Stimulated activated CD8-positive, alpha-beta memory T cell treated with anti-CD3 and anti-CD28 coated beads, Interleukin-12 subunit alpha, Interleukin-12 subunit beta, amount 100 ng/mL, for 4 hours (primary cell): Measurements from ENCODE around the gene ST6GALNAC4.
"Not testable (repeated sequence)": the region's sequence is repeated elsewhere in the genome, so short reads cannot be mapped to it uniquely, and the experiment has no call there.

Experiments
- DNase-seq: peaks from one replicate; pipeline ENCODE4 v3.0.0-alpha.2; 2020; ENCODE audit warnings: low read depth

ST6GALNAC4 gene

DNA sequence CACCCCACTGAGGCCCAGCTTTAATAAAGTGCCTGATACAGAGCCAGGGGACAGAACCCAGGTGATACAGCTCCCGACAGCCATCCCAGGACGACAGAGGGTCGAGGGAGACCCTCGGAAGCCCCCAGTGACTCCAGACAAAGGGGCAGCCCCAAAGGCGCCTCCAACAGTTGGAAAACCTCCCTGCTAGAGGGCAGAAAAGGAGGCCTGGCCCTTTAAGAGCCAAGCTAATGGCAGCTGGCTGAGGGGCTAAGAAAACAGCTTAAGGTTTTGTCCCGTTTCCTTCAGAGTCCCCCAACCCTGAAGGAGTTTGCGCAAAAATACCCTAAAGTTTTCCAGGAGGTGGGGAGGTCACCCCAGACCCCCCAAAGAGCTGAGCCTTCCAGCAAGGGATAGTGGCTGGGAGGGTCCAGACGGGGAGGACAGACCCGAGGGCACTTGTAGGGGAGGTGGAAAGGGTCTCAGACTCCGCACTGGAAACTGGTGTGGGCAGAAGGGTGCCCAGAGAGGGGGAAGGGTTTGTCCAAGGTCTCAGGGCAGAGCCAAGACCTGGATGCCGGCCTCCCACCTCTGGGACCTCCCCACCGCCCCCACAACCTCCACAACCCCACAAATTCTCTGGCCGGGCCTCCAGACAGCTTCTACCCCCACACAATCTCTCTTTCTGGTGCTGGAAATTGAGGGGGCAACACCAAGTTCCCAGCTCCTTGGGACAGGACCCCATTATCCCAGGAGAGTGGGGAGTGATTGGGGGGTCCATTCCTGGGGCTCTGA lies 31.1 kb downstream of the ST6GALNAC4 start:
- DNase-seq: no peak

DNA sequence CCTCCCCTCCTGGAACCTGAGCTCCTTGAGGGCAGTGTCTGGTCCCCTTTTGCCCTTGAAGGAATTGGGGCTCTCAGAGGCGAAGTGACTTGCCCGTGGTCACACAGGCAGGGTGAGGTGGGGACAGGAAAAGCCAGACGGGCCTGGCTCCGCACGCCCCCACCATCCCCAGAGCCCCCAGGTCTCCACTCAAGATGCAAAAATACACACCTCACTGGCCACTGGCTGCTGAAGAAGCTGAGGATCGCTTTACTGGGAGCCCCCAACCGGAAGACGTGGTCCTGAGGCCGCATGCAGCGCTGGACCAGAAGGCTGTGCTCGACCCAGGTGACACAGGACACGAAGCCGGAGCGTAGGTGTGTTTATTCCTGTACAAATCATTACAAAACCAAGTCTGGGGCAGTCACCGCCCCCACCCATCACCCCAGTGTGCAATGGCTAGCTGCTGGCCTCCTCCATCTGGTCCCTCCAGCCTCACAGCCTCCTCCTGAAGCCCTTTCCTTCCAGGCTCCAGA lies 31.8 kb downstream of the ST6GALNAC4 start:
- DNase-seq: no peak

DNA sequence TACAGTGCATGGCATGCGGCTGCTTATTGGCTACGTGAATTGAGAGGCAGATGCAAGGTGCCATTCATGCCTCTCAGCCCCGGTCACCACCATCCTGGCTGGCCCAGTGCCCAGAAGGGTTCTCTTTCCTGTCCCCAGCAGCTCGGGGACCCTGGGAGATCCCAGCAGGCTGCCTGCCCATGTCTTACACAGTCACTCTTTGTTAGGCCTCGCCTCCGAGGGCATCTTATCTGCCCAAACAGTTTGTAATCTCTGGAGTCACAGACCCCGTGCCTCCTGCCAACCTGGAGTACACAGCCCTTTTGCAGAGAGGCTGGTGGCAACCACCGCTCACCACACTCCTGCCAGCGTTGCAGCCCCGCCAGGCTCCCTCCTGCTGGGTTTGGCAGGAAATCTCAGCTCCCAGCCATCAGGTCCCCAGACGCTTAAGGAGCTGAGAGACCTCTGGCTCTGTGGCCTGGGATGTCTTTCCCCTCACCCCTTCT lies 32.4 kb downstream of the ST6GALNAC4 start:
- no peak for DNase-seq

DNA sequence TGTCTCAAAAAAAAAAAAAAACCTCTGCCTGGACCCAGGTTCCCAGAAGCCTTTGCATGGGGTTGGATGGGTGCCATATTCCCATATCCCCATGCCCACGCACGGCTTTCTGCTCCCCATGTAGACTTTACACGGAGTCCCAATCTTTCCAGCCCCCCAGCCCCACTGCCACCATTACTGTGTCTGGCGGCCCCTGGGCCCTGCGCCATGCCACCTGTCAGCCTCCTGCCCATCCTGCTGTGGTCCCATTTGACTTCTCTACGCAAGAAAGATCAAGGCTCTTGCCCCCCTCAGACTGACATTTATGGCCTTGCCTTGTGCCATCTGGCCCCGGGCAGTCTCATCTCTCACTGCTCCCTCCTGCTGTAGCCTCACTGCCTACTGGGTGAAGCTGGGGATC lies 32.9 kb downstream of the ST6GALNAC4 start:
- no peak for DNase-seq

DNA sequence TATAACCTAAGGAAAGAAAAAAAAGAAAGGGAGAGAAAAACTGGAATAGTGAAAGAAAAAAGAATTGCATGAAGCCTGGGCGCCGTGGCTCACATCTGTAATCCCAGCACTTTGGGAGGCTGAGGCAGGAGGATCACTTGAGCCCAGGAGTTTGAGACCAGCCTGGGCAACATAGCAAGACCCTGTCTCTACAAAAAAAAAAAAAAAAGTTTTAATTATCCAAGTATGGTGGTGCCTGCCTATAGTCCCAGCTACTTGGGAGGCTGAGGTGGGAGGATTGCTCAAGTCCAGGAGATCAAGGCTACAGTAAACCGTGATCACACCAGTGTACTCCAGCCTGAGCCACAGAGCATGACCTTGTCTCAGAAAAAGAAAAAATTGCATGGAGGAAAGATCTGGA lies 35.1 kb downstream of the ST6GALNAC4 start:
- DNase-seq: not testable (repeated sequence)

DNA sequence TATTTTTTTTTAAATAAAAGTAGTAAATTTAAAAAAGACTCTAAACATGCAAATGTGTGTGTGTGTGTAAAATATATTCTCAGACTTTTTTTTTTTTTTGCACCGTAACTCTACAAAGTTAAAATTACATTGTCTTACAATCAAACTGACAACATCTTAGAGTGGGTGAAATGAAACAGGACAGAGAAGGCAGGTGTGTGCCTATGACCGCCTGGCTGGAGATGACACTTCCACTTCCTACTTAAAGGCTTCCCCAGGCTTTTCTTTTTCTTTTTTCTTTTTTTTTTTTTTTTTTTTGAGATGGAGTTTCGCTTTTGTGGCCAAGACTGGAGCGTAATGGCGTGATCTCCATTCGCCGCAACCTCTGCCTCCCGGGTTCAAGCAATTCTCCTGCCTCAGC lies 36.7 kb downstream of the ST6GALNAC4 start:
- DNase-seq: no peak

DNA sequence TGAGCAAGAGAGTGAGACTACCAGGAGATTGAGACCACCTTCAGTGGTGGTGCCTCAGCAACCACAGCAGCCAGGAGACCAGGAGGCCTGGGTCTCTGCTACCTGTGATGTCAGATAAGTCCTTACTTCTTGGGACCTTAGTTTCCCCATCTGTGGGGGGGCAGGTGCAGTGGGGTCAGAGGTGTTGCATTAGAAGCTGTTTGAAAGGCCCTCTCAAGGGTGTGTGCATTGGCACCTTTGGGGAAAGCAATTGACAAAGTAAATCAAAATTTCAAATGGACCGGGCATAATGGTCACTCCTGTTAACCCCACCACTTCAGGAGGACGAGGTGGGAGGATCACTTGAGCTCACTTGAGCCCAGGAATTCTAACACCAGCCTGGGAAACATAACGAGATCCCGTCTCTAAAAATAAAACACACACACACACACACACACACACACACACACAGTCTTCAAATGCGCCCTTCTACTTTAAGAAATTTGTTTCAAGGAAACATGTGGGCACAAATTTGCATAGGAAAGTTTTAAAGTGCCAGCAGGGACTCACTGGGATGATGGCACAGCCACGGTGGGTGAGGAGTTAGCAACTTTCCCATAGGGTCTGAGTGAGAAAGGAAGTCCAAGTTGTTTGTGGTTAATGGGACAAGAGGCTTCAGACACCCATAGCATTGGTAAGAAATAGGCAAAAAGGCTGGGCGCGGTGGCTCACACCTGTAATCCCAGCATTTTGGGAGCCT lies 38.0 kb downstream of the ST6GALNAC4 start:
- DNase-seq: no peak

DNA sequence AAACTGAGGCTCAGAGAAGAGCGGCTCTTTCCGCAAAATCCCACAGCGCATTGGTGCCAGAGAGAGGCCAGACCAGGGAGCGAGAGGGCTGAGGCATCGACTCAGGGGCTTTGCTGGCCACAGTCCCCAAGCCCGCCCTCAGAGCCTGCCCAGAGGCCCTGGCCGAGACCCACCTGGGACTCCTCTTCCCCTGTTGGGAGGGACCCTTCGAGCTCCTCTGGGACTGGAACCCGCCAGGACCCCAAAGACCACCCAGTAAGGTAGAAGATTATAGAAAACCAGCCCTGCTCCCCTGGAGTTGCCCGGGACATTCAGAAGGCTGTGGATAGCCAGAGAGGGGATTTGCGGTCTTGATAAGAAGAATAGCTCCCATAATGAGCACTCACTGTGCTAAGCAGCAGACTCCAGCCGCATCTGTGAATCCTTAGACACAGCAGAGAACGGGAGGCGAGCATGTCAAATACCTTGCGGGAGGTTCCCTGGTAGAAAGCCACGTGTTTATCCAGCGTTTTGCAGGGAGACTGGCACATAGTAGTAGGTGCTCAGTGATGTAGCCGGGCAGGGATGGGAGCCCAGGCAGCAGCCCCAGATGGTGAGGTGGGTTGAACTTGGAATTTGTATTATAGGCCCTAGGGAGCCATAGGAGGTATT lies 38.7 kb downstream of the ST6GALNAC4 start:
- DNase-seq: no peak

DNA sequence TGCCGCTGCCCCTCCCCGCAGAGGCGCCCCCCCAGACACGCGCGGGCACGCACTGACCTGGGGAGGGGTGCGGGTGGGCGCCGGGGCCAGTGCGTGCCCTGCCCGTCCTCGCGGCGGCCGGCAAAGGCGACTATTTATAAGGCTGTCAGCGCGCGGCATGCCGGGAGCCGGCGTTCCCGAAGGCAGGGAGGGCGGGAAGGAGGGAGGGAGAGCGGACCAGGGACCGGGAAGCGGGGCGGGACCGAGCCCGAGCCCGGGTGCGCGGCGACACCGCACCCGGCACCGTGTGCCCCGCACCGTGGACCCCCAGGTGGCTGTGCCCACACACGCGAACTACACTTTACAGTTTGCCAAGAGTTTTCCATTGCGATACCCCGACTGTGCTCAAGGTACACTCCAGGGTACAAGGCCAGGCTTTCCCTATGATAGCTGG lies 39.3 kb downstream of the ST6GALNAC4 start, which contains the start of gene AK1:
Gene AK1, minus strand, starts transcription at position 110 of the 433 bp plus-strand sequence. CDS start 3,058 bp downstream, outside the sequence.
- DNase-seq: no peak

DNA sequence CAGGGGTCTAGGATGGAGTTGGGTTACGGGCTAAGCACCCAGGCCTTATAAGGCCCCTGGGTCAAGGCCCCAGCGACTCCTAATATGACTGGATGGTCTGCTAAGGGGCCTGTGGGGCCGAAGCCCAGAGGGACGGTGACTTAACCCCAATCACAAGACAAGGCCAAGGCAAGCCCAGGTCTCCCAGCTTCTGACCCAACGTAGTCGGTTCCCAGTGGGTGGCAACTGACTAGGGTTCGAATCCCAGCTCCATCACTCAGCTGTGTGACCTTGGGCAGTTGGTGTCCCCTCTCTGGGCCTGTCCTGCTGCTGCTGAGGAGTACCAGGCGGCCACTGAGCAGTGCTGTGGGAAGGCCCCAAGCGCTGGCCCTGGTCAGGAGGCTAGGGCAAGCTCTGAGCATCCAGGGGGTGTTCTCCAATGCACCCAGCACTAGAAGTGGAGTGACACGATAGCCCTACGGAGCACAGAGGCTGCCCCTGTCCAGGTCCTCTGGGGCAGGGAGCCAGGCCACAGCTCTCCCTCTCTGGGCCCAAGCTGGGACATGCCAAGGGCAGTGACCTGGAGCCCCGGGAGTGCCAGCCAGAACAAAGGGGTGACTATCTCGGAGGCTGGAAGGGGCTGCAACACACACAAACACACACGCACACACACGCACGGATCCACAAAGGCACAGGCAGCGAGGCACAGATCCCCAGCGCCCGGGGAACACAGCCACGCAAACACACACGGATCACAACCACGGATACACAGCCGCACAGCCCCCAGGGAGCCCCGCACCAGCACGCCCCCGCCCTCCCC lies 39.9 kb downstream of the ST6GALNAC4 start:
- no peak for DNase-seq

DNA sequence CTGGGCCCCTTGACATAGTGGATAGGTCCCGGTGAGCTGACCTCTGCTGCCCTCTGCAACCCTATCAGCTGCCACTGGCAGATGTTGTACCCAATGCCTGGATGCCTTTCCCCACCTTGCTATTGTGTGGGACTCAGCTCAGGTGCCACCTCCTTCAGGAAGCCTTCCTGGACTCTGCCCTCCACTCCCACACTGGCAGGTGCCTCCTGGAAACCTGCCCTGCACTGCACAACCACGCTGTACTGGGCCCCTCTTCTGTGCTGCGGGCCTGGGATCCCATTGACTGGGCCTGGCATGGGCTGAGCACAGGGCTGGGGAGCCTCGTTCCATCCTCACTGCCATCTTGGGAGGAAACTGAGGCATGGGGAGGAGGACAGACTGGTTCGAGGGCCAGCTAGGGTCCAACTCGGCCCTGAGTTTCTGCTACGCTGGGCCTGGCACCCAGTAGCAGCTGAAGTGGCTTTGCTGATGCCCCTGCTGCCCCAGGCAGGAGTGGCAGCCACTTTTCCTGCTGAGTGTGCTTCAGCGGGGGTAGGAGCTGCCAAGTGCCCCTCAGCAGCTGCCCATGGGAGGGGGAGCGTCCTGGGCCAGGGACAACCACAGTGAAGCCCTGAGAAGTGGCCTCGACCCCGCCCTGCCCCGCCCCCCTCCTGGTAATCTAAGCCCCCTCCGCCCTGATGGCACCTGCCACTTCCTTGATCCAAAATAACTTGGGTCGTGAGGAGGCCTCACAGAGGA lies 40.6 kb downstream of the ST6GALNAC4 start:
- DNase-seq: no peak

DNA sequence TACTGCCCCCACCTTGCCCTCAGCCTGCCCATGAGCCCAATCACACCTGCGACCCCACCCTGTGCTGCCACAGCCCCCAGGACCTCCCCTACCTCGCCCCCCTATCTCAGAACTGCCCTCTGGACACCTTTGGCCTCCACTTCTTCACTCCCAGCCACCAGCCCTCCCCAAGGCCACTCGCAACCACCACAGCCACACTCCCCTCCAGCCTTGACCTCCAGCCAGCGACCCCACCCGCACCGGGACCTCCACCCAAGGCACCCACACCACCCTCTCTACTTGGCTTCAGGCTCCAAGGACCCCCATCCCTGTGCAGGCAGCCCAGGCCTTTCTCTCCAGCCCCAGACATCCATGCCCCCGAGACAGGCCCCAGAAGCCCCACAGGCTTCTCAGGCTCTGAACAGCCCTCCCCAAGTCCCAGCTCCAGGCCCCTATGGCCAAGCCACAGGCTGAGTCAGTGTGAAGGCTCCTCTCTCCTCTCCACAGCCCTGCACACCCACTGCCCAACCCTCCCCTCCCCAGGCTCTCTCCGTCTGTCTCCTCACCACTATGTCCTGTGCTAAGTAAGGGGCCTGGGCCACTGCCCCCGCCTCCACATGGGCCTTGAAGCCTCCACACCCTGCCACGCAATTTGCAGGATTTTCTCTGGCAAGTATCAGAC lies 41.4 kb downstream of the ST6GALNAC4 start:
- no peak for DNase-seq

DNA sequence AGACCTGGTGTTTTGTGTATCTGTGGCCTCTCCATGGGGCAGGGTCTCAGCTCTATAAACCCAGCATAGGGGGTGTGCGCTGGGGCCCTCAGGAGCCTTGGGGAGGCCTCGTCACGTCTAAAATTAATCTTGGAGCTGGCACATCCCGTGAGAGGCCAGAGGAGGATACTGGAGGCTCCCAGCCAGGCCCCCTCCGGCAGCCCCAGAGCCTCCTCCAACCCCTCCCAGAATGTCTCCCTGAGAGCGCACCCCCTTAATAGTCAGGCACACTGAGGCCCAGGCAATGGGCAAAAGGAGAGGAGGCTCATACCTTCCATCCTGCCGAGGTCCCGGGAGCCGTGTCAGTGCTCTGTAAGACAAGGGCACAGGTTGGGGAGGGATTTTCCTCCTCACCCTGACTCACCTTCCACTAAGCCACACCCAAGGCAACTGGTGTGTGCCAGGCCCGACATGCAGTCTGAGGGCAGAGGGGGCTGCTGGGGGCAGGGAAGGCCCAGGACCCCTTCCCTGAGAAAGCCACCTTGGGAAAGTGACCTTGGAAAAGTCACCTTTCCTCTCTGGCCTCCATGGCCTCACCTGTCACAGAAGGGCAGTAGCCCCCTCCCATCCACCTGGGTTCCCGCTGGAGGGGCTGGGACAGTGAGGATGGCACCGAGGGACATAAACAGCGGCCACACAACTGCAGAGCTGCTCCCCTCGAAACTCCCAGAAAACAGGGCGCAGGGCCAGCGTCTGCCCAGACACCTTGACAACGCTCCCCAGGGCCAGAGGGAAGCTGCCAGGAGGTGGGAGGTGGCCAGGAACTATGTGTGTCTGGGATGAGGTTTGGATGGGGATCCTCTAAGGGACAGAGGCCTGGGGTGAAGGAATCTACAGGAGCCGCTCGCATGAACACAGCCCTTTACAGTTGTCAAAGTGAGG lies 42.3 kb downstream of the ST6GALNAC4 start:
- DNase-seq: no peak

DNA sequence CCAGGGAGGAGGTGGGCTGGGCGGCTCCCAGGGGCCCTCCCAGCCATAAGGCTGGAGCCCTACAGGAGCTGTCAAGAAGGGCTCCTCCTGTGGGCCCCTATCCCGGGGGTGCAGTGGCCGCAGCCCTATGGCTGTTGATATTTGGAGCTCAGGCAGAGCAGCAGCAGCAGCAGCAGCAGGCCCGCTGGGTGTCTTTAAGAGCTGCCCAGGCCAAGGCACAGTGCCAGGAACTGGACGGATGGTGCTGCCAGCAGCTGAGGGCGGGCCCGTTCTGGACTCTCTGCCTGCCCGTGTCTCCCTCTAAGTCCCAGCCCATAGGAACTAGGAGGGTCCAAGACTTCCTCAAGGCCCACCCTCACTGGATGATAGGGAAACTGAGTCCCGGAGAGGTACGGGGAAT lies 43.0 kb downstream of the ST6GALNAC4 start:
- no peak for DNase-seq

DNA sequence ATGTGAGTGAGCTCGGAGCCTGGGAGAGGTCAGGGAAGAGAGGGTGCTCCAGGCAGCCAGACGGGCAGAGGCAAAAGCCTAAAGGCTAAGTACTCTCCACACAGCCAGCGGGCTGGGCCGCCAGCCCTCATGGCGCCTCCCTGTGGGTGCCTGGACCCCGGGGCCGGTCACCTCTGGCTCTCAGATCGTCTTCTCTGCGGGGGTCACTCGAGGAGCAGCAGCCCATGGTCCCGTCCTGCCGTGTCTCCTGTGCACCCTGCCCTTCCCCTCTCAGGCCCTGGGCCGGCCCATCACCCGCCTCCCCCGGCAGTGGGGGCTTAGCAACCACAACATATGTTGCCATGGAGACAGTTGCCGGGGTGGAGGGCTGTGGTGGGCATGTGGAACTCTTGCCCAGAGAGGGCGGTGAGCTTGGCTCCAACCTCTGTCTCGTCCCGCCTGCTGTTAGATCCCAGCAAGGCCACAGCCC lies 43.6 kb downstream of the ST6GALNAC4 start:
- DNase-seq: no peak

DNA sequence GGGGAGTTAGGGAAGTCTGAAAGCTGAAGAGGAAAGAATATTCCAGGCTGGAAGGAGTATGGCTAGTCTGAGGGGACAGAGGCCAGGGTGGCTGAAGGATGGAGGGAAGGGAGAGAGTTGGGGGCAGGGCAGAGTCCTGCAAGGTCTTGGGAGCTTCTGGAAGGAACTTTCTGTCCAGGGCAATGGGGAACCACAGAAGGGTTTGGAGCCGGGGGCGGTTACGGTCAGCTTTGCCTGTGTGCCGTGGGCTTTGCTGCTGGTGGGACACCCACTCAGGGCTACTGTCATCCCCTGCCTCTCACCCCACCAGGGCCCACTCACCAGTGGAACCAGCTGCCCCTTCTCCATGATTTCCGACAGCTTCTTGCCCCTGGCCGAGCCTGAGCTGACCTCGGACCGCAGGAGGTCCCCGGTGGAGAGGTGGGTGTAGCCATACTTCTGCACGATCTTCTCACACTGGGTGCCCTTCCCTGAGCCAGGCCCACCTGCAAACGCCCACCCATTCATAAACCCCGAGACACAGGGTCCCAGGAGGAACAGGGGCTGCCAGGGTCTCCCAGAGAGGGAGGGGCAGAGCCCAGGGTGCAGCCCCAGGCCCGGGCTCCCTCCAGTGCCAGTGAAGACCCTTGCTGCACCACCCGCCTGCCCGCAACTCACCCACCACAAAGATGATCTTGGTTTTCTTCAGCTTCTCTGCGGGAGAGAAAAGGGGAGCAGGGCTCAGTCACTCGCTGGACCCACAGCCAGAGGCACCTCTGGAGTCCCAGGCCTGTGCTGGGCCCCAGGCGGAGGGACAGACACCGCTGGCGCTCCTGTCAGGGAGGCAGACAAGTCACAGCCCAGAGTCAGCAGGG lies 44.2 kb downstream of the ST6GALNAC4 start:
- no peak for DNase-seq

DNA sequence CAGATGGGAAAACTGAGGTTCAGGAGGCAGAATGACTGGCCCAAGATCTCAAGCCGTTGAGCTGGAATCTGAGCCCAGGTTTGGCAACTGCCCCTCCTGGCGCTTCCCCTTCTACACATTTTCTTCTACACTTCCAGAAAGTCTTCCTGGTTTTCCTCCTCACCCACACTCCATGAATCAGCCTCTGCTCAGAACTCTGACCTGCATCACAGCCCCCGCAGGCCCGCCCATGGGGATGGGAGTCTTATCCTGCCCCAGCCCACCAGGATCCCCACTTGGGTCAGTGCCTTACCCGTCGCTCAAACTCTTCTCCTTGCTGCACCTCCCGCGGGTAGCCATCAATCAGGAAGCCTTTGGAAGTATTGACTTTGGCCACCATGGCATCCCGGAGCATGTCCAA lies 45.3 kb downstream of the ST6GALNAC4 start:
- DNase-seq: no peak

DNA sequence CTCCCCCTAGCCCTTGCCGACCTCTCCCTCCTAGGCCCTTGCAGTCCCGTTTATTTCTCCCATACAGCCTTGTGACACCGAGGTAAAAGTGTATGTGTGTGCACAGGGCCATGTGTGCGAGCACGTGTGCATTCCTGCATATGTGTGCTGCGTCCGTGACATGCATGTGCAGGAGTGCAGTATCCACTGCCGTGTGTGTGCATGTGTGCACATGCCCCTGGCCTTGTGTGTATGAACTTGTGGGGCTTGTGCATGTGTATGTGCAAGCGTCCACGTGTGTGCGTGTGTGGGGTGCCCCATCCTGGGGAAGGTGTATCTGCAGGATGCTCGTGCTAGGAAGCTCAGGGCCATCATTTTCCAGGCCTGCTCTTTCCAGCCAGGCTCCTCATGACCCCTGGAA lies 46.0 kb downstream of the ST6GALNAC4 start:
- DNase-seq: no peak
